DND-41 (cell line): ENCODE results near the gene MAB21L1.

Source experiments
- EZH2 ChIP-seq: IDR thresholded peaks from 3 replicates; pipeline ENCODE4 v1.6.1; 2012; ENCODE audit warnings: borderline replicate concordance, low read depth, mild to moderate bottlenecking, moderate library complexity, low read length, inconsistent platforms; ENCODE audit not compliant: severe bottlenecking
- TF ChIP-seq, protein P1 (sequence below): IDR thresholded peaks from 2 replicates; pipeline ENCODE4 v1.5.1; 2012; ENCODE audit warnings: borderline replicate concordance, low read length, moderate library complexity, mild to moderate bottlenecking; ENCODE audit not compliant: poor library complexity, severe bottlenecking; ENCODE audit errors: extremely low read depth

GRCh38 chr13:35470671-35471661 is 5.5 kb downstream of the MAB21L1 start:
- no peak for TF ChIP-seq EZH2
- TF ChIP-seq, protein P1, sequence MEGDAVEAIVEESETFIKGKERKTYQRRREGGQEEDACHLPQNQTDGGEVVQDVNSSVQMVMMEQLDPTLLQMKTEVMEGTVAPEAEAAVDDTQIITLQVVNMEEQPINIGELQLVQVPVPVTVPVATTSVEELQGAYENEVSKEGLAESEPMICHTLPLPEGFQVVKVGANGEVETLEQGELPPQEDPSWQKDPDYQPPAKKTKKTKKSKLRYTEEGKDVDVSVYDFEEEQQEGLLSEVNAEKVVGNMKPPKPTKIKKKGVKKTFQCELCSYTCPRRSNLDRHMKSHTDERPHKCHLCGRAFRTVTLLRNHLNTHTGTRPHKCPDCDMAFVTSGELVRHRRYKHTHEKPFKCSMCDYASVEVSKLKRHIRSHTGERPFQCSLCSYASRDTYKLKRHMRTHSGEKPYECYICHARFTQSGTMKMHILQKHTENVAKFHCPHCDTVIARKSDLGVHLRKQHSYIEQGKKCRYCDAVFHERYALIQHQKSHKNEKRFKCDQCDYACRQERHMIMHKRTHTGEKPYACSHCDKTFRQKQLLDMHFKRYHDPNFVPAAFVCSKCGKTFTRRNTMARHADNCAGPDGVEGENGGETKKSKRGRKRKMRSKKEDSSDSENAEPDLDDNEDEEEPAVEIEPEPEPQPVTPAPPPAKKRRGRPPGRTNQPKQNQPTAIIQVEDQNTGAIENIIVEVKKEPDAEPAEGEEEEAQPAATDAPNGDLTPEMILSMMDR, result no peak
